Adrenal gland (tissue), 12 donors: ENCODE data around the gene SLC6A11. TPM values are rescaled to one million over a fixed set of nuclear protein-coding genes. Genes with fewer than 3 reads are reported as not detected.

Experiments used
- DNase-seq, 7 donors: peaks; one replicate each; pipeline ENCODE4 v3.0.0-alpha.2; 2019 to 2020
- H3K27ac ChIP-seq, 5 donors: fragments of 200-600 bp; sonication (generic) in 4 of 5; 1 replicate in 3 of 5; 2 replicates in 2 of 5; pipeline versions ENCODE4 v1.5.1 to v1.8.0; 2016 to 2020; ENCODE audit warnings: mild to moderate bottlenecking in 1 of 5
- H3K27me3 ChIP-seq: fragments of 200-600 bp; 2 replicates; pipeline ENCODE4 v1.8.0; 2021
- H3K36me3 ChIP-seq, 2 donors: fragments of 200-600 bp; replicated peaks in 1 of 2; 1 replicate in 1 of 2; 2 replicates in 1 of 2; pipeline versions ENCODE4 v1.5.1 to v1.8.0; 2018 to 2022
- H3K4me1 ChIP-seq, 2 donors: fragments of 200-600 bp; replicated peaks in 1 of 2; 1 replicate in 1 of 2; 2 replicates in 1 of 2; pipeline versions ENCODE4 v1.5.1 to v1.8.0; 2018 to 2021
- H3K4me3 ChIP-seq, 4 donors: fragments of 200-600 bp; sonication (generic) in 3 of 4; one replicate each; pipeline ENCODE4 v1.5.1; 2016 to 2018
- H3K9me3 ChIP-seq, 3 donors: fragments of 200-600 bp; sonication (generic) in 1 of 3; replicated peaks in 1 of 3; 1 replicate in 2 of 3; 2 replicates in 1 of 3; pipeline versions ENCODE4 v1.5.1 to v1.8.0; 2016 to 2021
- CTCF ChIP-seq, 6 experiments: fragments of 450-650 bp in 4 of 6; fragments of 200-600 bp in 2 of 6; sonication (generic) in 1 of 6; IDR thresholded peaks; 1 replicate in 5 of 6; 2 replicates in 1 of 6; pipeline versions ENCODE4 v1.5.1 to v1.8.0; 2016 to 2021; ENCODE audit warnings: antibody characterized with exemption in 6 of 6, mild to moderate bottlenecking in 2 of 6, moderate library complexity in 1 of 6
- POLR2A ChIP-seq, 2 donors: fragments of 450-650 bp; IDR thresholded peaks; one replicate each; pipeline ENCODE4 v1.6.1; 2017; ENCODE audit warnings: antibody characterized with exemption in 2 of 2, mild to moderate bottlenecking in 2 of 2, moderate library complexity in 1 of 2
- WGBS, 4 donors: extraction: QIAGEN DNeasy Blood & Tissue Kit in 2 of 4; methylation state at CpG; one replicate each; pipeline versions ENCODE4 v1.1.5 to v1.1.7; 2013 to 2017; 5-methylcytosine and 5-hydroxymethylcytosine counted together
- intact Hi-C, 2 donors: fragments of 100-400 bp; cut with DNase I; formaldehyde crosslinking; loops; one replicate each; pipeline versions ENCODE4 v1.14.1 to v1.15.0; 2022 to 2023
- polyA plus RNA-seq, 3 donors: library from polyadenylated mRNA; stranded (reverse); fragments of 200-250 nt in 2 of 3; fragments of 350-450 nt in 1 of 3; fragmentation: Illumina TruSeq in 1 of 3; extraction: RNeasy Lipid Tissue Mini Kit (QIAGEN cat#74804) in 1 of 3; gene quantifications; one replicate each; pipeline ENCODE4 v1.2.3, GENCODE V29; 2013 to 2014
- total RNA-seq, 9 donors: library from RNA; depleted of rRNA in 4 of 9; stranded (reverse); fragments of >200 nt in 4 of 9; fragments of 120-200 nt in 1 of 9; fragmentation: NEBNext Ultra II Directional in 1 of 9; extraction: Animal tissue kit (Norgen Biotek cat#: 25700) in 1 of 9; gene quantifications; one replicate each; pipeline versions ENCODE4 v1.1.0 to v1.2.4, GENCODE V29; 2013 to 2023
- donor health status: healthy with polysubstance abuse.
- donor health status: Bipolar disorder and iron deficiency.
- donor health status: DM: yes; HTN: yes; CAD: no.
- donor health status: DM: no; HTN: no; CAD: no.
- donor health status: DM: no; HTN: no; CAD: no.
- donor health status: DM: yes; HTN: yes; CAD: no.

The SLC6A11 gene
- total and polyA plus RNA-seq, 12 donors = 0.03 to 0.17 (median 0.06) TPM; not detected in 7

- intact Hi-C loops = no loop called here
- Histone ChIP-seq H3K9me3 (no peaks in the 10 kb centered on the region), H3K27me3 (no peaks in the 10 kb centered on the region)
Measured at GRCh38 chr3:10957976-10958749, 142.1 kb downstream of the SLC6A11 start.

GRCh38 chr3:10960255-10960654 lies 144.2 kb downstream of the SLC6A11 start:
- TF ChIP-seq POLR2A (IDR thresholded peaks at IDR 0.05) (no peak), CTCF (IDR thresholded peaks at IDR 0.05) (no peak)
- WGBS, 4 donors = 82 to 94% (median 87%) methylated on average over 6 of the region's 6 CpGs
- H3K36me3 ChIP-seq = no peaks in the 10 kb centered on the region
- no peaks in the 10 kb centered on the region for H3K4me1 ChIP-seq
- no peak for DNase-seq
- intact Hi-C loops = no loop called here
- H3K4me3 ChIP-seq = no peak overlapping the region
- H3K27me3 ChIP-seq = no peaks in the 10 kb centered on the region
- H3K27ac ChIP-seq = no peak overlapping the region
- H3K9me3 ChIP-seq = no peaks in the 10 kb centered on the region

More at GRCh38 chr3:10957976-10958749, 142.1 kb downstream of the SLC6A11 start:
- H3K4me1 ChIP-seq = no peaks in the 10 kb centered on the region
- no peak overlapping the region for H3K27ac ChIP-seq
- 65 to 83% (median 73%) methylated on average over 2 to 17 of the region's 17 CpGs for WGBS, 4 donors
- H3K36me3 ChIP-seq = no peaks in the 10 kb centered on the region
- no peak for TF ChIP-seq CTCF (IDR thresholded peaks at IDR 0.05)
- TF ChIP-seq POLR2A (IDR thresholded peaks at IDR 0.05) = no peak
- DNase-seq = peak in 4 of 7 donors; percentile 17 to 27 (median 25)
- no peak overlapping the region for H3K4me3 ChIP-seq

DNA sequence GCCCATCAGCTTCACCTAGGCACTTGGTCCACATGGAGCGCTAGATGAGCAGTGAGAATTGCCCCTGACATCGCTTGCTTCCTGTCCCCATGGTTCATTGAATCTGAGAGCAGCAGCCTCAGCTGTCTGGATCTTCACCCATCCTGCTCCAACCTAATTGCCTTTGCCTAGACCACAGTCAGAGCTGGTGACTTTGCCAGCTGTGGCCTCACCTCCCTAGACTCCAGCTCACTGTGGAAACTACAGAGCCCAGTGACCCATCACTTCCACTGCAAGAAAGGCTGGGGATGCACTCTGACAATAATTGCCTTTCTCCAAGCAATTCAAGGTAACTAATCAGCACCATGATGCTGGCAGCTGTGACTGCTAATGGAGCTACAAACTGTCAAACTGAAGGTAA lies 145.9 kb downstream of the SLC6A11 start:
- 80 to 92% (median 87%) methylated on average over 1 to 2 of the region's 2 CpGs for WGBS, 4 donors
- DNase-seq = no peak
- Histone ChIP-seq H3K9me3 (no peaks in the 10 kb centered on the region), H3K4me1 (no peaks in the 10 kb centered on the region), H3K27ac (no peak overlapping the region), H3K36me3 (no peaks in the 10 kb centered on the region), H3K27me3 (no peaks in the 10 kb centered on the region), H3K4me3 (no peak overlapping the region)
- no peak for TF ChIP-seq POLR2A (IDR thresholded peaks at IDR 0.05)
- no peak for TF ChIP-seq CTCF (IDR thresholded peaks at IDR 0.05)
- intact Hi-C loops = no loop called here

GRCh38 chr3:10962481-10963036 lies 146.5 kb downstream of the SLC6A11 start:
- 59 to 65% (median 64%) methylated on average over 5 of the region's 5 CpGs for WGBS, 4 donors
- H3K9me3 ChIP-seq = no peaks in the 10 kb centered on the region
- intact Hi-C loops = no loop called here
- H3K4me1 ChIP-seq = no peaks in the 10 kb centered on the region
- TF ChIP-seq POLR2A (IDR thresholded peaks at IDR 0.05) (no peak), CTCF (IDR thresholded peaks at IDR 0.05) (no peak)
- DNase-seq = no peak
- H3K27me3 ChIP-seq = no peaks in the 10 kb centered on the region
- no peak overlapping the region for H3K27ac ChIP-seq
- H3K36me3 ChIP-seq = no peaks in the 10 kb centered on the region
- H3K4me3 ChIP-seq = no peak overlapping the region
